AG04450 (cell line): Measurements from ENCODE around the gene CHM. TPM values are rescaled to one million over a fixed set of nuclear protein-coding genes. Genes with fewer than 3 reads are reported as not detected.
A peak's percentile ranks its signal among the peaks of the same experiment; 100 is the strongest.

Experiments
- CTCF ChIA-PET: fragments of 300-600, 350-600 bp; formaldehyde crosslinking; extraction: SDS; loops from one replicate; lab custom pipeline; 2022; ENCODE audit warnings: antibody characterized with exemption, inconsistent platforms; lab: Charles Lee
- POLR2A ChIA-PET: fragments of 350-600 bp; formaldehyde crosslinking; extraction: SDS; loops from one replicate; lab custom pipeline; 2021; ENCODE audit warnings: antibody characterized with exemption, inconsistent platforms; lab: Yijun Ruan, JAX
- DNase-seq: peaks from one replicate; pipeline ENCODE4 v3.0.0-alpha.2; 2011; ENCODE audit warnings: low read depth, low spot score
- H3K27ac ChIP-seq: one replicate; pipeline ENCODE4 v1.5.1; 2012; ENCODE audit warnings: low read depth, low read length, control low read depth
- H3K27me3 ChIP-seq: one replicate; pipeline ENCODE4 v1.6.0; 2012; ENCODE audit warnings: low read length; ENCODE audit not compliant: control insufficient read depth, insufficient read depth
- H3K4me3 ChIP-seq: 2 replicates; pipeline ENCODE4 v1.5.1; 2011; ENCODE audit warnings: mild to moderate bottlenecking, low read depth, low read length, control low read depth
- H3K9me3 ChIP-seq: 2 replicates; pipeline ENCODE4 v1.5.1; 2012; ENCODE audit warnings: low read length; ENCODE audit not compliant: control insufficient read depth, insufficient read depth
- CTCF ChIP-seq: IDR thresholded peaks from 2 replicates; pipeline ENCODE4 v1.5.1; 2011; ENCODE audit warnings: low read depth, low read length, control low read depth, inconsistent platforms
- polyA plus RNA-seq: library from polyadenylated mRNA; depleted of rRNA; stranded (reverse); fragments of >200 nt; gene quantifications from 2 replicates; pipeline ENCODE4 v1.2.3, GENCODE V29; 2011; rRNA removed
- small RNA-seq: library from RNA; depleted of rRNA; stranded (forward); fragments of <200 nt; gene quantifications from one replicate; pipeline ENCODE3, GENCODE V24; 2012; ENCODE audit warnings: low read depth; ENCODE audit not compliant: insufficient read length

The CHM gene
- polyA plus RNA-seq, 1 experiment, result 20.6 TPM

- Histone ChIP-seq H3K9me3 (no peaks in the 10 kb centered on the region), H3K4me3 (no peak overlapping the region), H3K27ac (no peak overlapping the region), H3K27me3 (no peaks in the 10 kb centered on the region)
- no peak for TF ChIP-seq CTCF
- POLR2A ChIA-PET, result no interaction called here
- CTCF ChIA-PET, result no interaction called here
- no peak for DNase-seq
Observed at GRCh38 chrX:85851418-85851817, 195.9 kb downstream of the CHM start.

GRCh38 chrX:85836868-85837267 is 210.5 kb downstream of the CHM start:
- ChIA-PET POLR2A (no interaction called here), CTCF (no interaction called here)
- H3K9me3 ChIP-seq, result no peaks in the 10 kb centered on the region
- H3K27ac ChIP-seq, result no peak overlapping the region
- H3K27me3 ChIP-seq, result no peaks in the 10 kb centered on the region
- no peak for TF ChIP-seq CTCF
- DNase-seq, result peak; percentile 0
- no peak overlapping the region for H3K4me3 ChIP-seq

- H3K27ac ChIP-seq, result no peak overlapping the region
- CTCF ChIA-PET, result no interaction called here
- POLR2A ChIA-PET, result no interaction called here
- DNase-seq, result no peak
- H3K9me3 ChIP-seq, result no peaks in the 10 kb centered on the region
- H3K27me3 ChIP-seq, result no peaks in the 10 kb centered on the region
- H3K4me3 ChIP-seq, result no peak overlapping the region
- no peak for TF ChIP-seq CTCF
Observed at GRCh38 chrX:85828771-85829170, 218.6 kb downstream of the CHM start.

GRCh38 chrX:85815203-85815751 is 232.1 kb downstream of the CHM start:
- POLR2A ChIA-PET, result no interaction called here
- no peak overlapping the region for H3K4me3 ChIP-seq
- no peak for TF ChIP-seq CTCF
- no peak for DNase-seq
- H3K27ac ChIP-seq, result no peak overlapping the region
- CTCF ChIA-PET, result no interaction called here
- H3K9me3 ChIP-seq, result no peaks in the 10 kb centered on the region
- no peaks in the 10 kb centered on the region for H3K27me3 ChIP-seq

Small RNAs within 50 kb of the gene (small RNA-seq; reads per million reads assigned to genes)
- not detected for gene AL022401.1
- 709 reads per million, percentile 95 among the genes with 10 or more reads in this experiment for gene MIR361
- gene NDUFA5P7, result not detected
- gene RF00019, result not detected

Other genes starting within 250 kb of the CHM start
- gene DACH2, start 100.9 kb upstream of the CHM start, polyA plus RNA-seq, result 0.41 and 0.61 TPM in 2 replicates